Activated CD4-positive, alpha-beta T cell treated with anti-CD3 and anti-CD28 coated beads for 48 hours (primary cell): Measurements from ENCODE around the gene FMC1.
"Not testable (repeated sequence)": the region's sequence is repeated elsewhere in the genome, so short reads cannot be mapped to it uniquely, and the experiment has no call there.

Experiments used
- DNase-seq: peaks from one replicate; pipeline ENCODE4 v3.0.0-alpha.2; 2020

FMC1 gene

GRCh38 chr7:139341776-139342226, 664 bp downstream of the FMC1 start:
- DNase-seq = no peak

GRCh38 chr7:139345042-139345441, 3.9 kb downstream of the FMC1 start:
- no peak for DNase-seq

DNA sequence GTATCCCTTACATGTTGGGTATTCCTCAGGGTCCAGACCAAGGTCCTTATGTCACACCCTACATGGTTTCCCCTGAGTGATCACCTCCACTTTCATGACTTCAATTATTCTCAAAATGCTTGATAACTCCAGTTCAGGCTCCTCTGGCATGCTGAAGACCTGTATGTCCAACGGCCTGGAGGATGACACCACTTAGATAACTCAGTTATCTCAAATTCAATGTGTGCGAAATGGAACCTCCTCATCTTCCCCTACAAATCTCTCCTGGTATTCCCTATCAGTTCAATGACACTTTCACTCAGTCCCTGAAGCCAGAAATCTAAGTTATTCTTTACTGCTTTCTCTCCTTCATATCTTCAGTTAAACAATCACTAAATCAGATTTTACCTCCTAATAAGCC, 9.9 kb downstream of the FMC1 start:
- DNase-seq = no peak

GRCh38 chr7:139354729-139355128, 13.6 kb downstream of the FMC1 start:
- DNase-seq = no peak

DNA sequence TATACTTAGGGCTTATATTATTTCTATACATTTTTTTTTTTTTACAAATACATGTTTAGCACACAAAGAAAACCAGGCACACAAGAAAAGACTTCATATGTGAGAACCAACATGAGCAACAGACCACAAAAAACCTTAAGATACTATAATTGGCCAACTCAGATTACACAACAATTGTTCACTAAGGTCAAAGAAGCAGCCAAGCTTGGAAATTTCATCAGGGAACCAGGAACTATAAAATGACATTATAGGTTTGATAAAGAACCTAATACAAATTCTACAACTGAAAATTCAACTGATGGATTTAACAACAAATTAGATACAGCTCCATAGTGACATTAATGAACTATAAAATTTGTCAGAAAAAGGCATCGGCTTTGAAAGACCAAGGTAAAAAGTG, 14.2 kb downstream of the FMC1 start:
- no peak for DNase-seq

DNA sequence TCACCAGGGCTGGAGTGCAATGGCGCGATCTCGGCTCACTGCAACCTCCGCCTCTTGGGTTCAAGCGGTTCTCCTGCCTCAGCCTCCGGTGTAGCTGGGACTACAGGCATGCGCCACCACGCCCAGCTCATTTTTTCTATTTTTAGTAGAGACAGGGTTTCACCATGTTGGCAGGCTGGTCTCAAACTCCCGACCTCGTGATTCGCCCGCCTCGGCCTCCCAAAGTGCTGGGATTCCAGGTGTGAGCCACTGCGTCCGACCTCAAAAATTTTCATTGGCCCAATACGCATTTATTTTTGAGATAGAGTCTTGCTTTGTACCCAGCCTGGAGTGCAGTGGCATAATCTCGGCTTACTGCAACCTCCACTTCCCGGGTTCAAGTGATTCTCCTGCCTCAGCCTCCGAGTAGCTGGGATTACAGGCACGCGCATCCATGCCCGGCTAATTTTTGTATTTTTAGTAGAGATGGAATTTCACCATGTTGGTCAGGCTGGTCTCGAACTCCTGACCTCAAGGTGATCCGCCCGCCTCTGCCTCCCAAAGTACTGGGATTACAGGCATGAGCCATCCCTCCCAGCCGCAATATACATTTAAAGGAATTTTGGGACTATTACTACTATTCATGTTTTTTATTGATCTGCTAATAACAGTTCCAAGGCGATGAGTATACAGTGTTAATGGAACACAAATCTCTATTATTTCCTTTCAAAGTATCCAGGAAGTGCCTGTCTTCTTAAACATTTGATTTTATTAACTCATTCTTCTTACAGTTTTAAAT, 16.8 kb downstream of the FMC1 start:
- not testable (repeated sequence) for DNase-seq

DNA sequence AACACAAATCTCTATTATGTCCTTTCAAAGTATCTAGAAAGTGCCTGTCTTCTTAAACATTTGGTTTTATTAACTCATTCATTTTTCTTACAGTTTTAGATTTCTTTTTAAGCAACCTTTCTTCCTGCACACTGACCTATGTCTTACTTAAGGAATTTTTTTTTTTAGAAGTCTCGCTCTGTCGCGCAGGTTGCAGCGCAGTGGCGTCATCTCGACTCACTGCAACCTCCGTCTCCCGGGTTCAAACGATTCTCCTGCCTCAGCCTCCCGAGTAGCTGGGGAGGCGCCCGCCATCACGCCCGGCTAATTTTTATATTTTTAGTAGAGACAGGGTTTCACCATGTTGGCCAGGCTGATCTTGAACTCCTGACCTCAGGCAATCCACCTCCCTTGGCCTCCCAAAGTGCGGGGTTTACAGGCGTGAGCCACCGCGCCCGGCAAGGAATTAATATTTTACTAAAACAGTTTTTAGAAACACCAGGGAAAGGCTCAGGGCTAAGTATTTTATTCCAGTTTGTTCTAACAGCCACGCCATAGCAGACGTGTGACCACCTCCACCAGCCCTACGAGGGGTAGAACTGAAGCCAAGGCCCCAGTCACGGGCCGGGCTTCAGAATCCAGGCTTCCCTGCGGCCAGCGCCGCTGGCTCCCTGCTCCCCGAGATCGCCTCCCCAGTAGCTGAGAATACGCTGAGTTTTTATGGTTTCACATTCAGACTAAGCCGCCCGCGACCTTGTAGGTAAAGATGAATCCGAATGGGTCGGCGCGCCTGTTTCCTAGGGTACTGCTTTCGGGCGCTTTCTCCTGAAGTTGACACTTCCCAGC, 17.6 kb downstream of the FMC1 start:
- peak; percentile 65 for DNase-seq

GRCh38 chr7:139359366-139360209, 18.5 kb downstream of the FMC1 start, which contains the start of gene LUC7L2:
Gene LUC7L2 (plus strand): TSS chr7:139359894. CDS start chr7:139360262, 368 bp downstream.
- DNase-seq = peak; percentile 100

GRCh38 chr7:139360210-139360947, 19.2 kb downstream of the FMC1 start:
- DNase-seq = peak; percentile 99

DNA sequence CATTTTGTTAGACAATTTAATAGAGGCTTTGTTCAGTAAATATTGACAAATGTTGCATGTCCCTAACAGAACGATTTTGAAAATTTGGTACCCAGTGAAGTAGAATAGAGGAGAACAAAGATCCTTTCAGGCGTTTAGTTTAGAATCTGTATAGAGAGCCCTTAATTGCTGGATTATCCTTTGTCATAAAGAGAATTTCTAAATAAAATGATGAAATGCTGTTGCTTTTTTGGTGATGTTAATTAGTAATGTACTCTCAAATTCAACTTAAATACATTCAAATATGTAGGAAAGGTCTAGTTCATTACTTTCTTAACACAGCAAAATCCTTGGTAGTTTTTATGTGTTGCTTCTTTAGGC, 19.8 kb downstream of the FMC1 start:
- DNase-seq = no peak

GRCh38 chr7:139361523-139361922, 20.4 kb downstream of the FMC1 start:
- DNase-seq = no peak

GRCh38 chr7:139362302-139362701, 21.2 kb downstream of the FMC1 start:
- no peak for DNase-seq

GRCh38 chr7:139362981-139363380, 21.8 kb downstream of the FMC1 start:
- DNase-seq = no peak

DNA sequence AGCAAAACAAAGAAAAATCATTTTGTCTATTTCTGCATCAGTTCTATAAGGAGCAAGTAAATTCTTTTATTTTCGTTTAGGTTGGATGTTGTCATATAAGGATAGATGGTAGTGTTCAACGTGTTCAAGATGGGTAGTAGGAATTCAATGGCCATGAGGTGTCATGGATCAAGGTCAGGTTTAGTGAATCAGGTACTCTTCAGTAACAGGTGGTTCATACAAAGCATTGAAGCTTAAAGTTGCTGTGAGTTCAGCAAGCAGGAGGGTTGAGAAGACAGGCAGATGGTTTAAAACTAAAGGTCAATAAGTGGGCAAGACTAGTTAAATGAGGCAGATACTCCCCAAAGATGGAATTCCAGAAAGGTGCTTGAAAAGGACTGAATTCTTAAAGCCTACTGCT, 24.2 kb downstream of the FMC1 start:
- DNase-seq = no peak

GRCh38 chr7:139366400-139366799, 25.3 kb downstream of the FMC1 start:
- DNase-seq = no peak

- DNase-seq = no peak
These were observed 26.5 kb downstream of the FMC1 start for GRCh38 chr7:139367438-139368155.

DNA sequence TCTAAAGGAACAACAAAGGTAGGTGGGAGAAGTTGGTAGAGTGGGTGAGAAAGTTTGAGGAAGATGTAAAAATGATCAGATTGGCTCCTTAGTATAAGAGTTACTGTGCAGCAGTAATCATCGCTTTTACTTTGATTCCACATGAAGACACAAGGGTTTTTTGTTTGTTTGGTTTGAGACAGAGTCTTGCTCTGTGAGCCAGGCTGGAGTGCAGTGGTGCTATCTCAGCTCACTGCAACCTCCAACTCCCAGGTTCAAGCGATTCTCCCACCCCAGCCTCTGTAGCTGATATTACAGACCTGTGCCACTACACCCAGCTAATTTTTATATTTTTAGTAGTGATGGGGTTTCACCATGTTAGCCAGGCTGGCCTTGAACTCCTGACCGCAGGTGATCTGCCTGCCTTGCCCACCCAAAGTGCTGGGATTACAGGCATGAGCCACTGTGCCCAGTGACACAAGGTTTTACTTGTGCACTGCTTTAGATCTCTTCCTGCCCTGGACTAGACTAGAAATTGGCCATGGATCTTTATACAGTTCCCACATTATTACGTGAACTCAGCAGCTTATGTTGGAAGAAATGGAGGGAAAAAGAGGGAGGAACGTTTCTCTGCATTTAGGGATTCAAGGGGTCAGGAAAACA, 29.3 kb downstream of the FMC1 start:
- no peak for DNase-seq

GRCh38 chr7:139370943-139371313, 29.8 kb downstream of the FMC1 start:
- no peak for DNase-seq

GRCh38 chr7:139374246-139374645, 33.1 kb downstream of the FMC1 start:
- DNase-seq = no peak

DNA sequence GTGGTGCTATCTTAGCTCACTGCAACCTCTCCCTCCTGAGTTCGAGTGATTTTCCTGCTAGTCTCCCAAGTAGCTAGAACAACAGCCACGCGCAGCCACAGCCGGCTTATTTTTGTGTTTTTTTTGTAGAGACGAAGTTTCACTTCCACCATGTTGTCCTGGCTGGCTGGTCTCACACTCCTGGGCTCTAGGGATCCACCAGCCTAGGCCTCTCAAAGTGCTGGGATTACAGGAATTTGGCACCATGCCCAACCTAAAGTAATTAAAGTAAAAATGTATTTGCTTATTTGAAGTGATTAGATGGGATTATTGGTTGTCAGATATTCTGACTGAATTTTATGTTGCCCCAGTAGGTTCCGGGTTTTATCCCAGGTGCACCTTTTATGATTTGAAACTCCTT, 41.3 kb downstream of the FMC1 start:
- DNase-seq = no peak

- DNase-seq = no peak
These were observed 43.5 kb downstream of the FMC1 start for GRCh38 chr7:139384611-139385010.
